Prostate gland (tissue), 2 donors: ENCODE results near the gene NCOA3. TPM values are rescaled to one million over a fixed set of nuclear protein-coding genes. Genes with fewer than 3 reads are reported as not detected.

ENCODE experiments used
- DNase-seq: peaks from one replicate; pipeline ENCODE4 v3.0.0-alpha.2; 2019; ENCODE audit warnings: low spot score
- H3K27ac ChIP-seq, 2 donors: fragments of 200-600 bp; sonication (generic); 2 replicates each; pipeline ENCODE4 v1.5.1; 2017 to 2019
- H3K27me3 ChIP-seq: fragments of 200-600 bp; sonication (generic); replicated peaks from 2 replicates; pipeline ENCODE4 v1.5.1; 2019; ENCODE audit not compliant: insufficient read depth
- H3K36me3 ChIP-seq, 2 donors: fragments of 200-600 bp; sonication (generic); 1 replicate in 1 of 2; 2 replicates in 1 of 2; pipeline versions ENCODE4 v1.5.1 to v1.8.1; 2017 to 2019
- H3K4me1 ChIP-seq: fragments of 200-600 bp; sonication (generic); replicated peaks from 2 replicates; pipeline ENCODE4 v1.5.1; 2019
- H3K4me3 ChIP-seq, 2 donors: fragments of 200-600 bp; sonication (generic); 2 replicates each; pipeline ENCODE4 v1.5.1; 2017 to 2019
- H3K9me3 ChIP-seq: fragments of 200-600 bp; sonication (generic); 2 replicates; pipeline ENCODE4 v1.5.1; 2017
- CTCF ChIP-seq, 4 experiments: fragments of 200-600 bp in 2 of 4; fragments of 450-650 bp in 2 of 4; sonication (generic) in 2 of 4; IDR thresholded peaks; 1 replicate in 3 of 4; 2 replicates in 1 of 4; pipeline ENCODE4 v1.5.1; 2016 to 2019; ENCODE audit warnings: antibody characterized with exemption in 4 of 4, mild to moderate bottlenecking in 2 of 4, moderate library complexity in 2 of 4
- POLR2A ChIP-seq: fragments of 450-650 bp; IDR thresholded peaks from one replicate; pipeline ENCODE4 v1.6.1; 2016; ENCODE audit warnings: antibody characterized with exemption, mild to moderate bottlenecking
- POLR2AphosphoS5 ChIP-seq: sonication (generic); formaldehyde crosslinking; IDR thresholded peaks from one replicate; pipeline ENCODE4 v1.6.1; 2017; ENCODE audit warnings: antibody characterized with exemption
- WGBS: methylation state at CpG from one replicate; pipeline ENCODE4 v1.1.5; 2018; 5-methylcytosine and 5-hydroxymethylcytosine counted together
- intact Hi-C: fragments of 100-400 bp; cut with DNase I; formaldehyde crosslinking; loops from one replicate; pipeline ENCODE4 v1.14.2; 2022
- total RNA-seq, 2 donors: library from RNA; depleted of rRNA; stranded (reverse); fragments of >200 nt; gene quantifications; one replicate each; pipeline ENCODE4 v1.1.0, GENCODE V29; 2016

NCOA3 gene
- total RNA-seq, 2 donors from 2014 or later = 21.6 to 35.6 TPM

GRCh38 chr20:47545499-47545898 lies 43.8 kb downstream of the NCOA3 start:
- no peak for DNase-seq
- Histone ChIP-seq H3K36me3 (no peaks in the 10 kb centered on the region), H3K9me3 (no peaks in the 10 kb centered on the region), H3K4me3 (no peak overlapping the region), H3K27me3 (no peaks in the 10 kb centered on the region), H3K4me1 (no peaks in the 10 kb centered on the region), H3K27ac (no peak overlapping the region)
- WGBS = 99% methylated on average over 4 of the region's 4 CpGs
- TF ChIP-seq CTCF (IDR thresholded peaks at IDR 0.05) = no peak
- TF ChIP-seq POLR2A = no peak
- TF ChIP-seq POLR2AphosphoS5 = no peak
- intact Hi-C loops = no loop called here

DNA sequence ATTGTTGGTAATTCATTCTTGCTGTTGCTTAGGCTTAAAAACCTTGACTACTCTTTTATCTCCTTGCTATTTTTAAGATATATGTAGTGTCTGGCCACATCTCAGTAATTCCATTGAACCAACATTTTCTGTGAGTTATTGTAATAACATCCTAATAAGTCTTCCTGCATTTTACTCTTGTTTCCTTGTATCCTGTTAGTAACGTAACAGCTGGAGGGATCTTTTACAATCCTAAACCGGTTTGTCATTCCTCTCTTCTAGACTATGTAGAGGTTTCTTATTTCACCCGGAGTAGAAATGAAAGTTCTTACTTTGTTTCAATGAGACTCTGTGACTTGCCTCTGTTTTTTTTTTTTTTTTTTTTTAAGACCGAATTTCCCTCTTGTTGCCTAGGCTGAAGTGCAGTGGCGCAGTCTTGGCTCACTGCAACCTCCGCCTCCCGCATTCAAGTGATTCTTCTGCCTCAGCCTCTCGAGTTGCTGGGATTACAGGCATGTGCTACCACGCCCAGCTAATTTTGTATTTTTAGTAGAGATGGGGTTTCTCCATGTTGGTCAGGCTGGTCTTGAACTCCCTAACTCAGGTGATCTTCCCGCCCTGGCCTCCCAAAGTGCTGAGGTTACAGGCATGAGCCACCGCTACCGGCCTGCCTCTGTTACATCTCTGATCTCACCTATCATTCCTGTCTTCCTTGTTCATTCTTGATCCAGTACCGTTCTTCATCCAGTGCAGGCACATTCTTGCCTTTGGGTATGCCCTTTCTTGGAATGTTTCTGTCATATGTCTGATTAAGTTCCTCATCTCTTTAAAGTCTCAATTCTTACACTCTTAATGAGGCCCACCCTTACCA lies 44.7 kb downstream of the NCOA3 start:
- TF ChIP-seq POLR2AphosphoS5 (peak; percentile 57), POLR2A (no peak)
- H3K36me3 ChIP-seq = no peaks in the 10 kb centered on the region
- 38% methylated on average over 13 of the region's 13 CpGs for WGBS
- H3K27ac ChIP-seq = peak overlapping the region; percentile 2 to 27
- no peaks in the 10 kb centered on the region for H3K4me1 ChIP-seq
- no peak for DNase-seq
- no peaks in the 10 kb centered on the region for H3K9me3 ChIP-seq
- intact Hi-C loops = no loop called here
- no peaks in the 10 kb centered on the region for H3K27me3 ChIP-seq
- no peak overlapping the region for H3K4me3 ChIP-seq

DNA sequence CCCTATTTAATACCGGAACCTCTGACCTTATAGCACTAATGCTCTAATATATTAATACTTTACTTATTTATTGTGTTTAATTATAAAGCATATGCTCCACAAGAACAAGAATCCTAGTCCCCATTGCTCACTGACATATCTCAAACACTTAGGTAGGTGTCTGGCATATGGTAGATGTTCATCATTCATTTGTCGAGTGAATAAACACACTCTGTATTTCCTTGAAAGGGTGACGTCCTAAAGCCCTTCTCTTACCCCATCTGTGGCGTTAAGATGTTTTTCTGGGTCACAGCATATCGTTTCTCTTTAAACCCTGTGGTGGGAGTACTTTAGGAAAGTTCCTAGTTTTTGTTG lies 45.3 kb downstream of the NCOA3 start:
- Histone ChIP-seq H3K4me1 (no peaks in the 10 kb centered on the region), H3K27ac (peak overlapping the region in 1 of 2 donors; percentile 27)
- WGBS = 89% methylated on average over 5 of the region's 5 CpGs

GRCh38 chr20:47549671-47550070 lies 48.0 kb downstream of the NCOA3 start:
- no peaks in the 10 kb centered on the region for H3K4me1 ChIP-seq
- no peak for TF ChIP-seq POLR2AphosphoS5
- no peak for TF ChIP-seq CTCF (IDR thresholded peaks at IDR 0.05)
- TF ChIP-seq POLR2A = no peak
- WGBS = 96% methylated on average over 3 of the region's 3 CpGs
- DNase-seq = no peak
- no peaks in the 10 kb centered on the region for H3K36me3 ChIP-seq
- H3K27ac ChIP-seq = no peak overlapping the region
- intact Hi-C loops = loop anchor here (10.0 kb wide), 1 partner anchor 45 kb away; the partner anchor contains the start of gene NCOA3
- H3K4me3 ChIP-seq = no peak overlapping the region
- no peaks in the 10 kb centered on the region for H3K27me3 ChIP-seq
- H3K9me3 ChIP-seq = no peaks in the 10 kb centered on the region

More for the DNA sequence above, 45.3 kb downstream of the NCOA3 start:
- Histone ChIP-seq H3K4me3 (no peak overlapping the region), H3K36me3 (no peaks in the 10 kb centered on the region), H3K27me3 (no peaks in the 10 kb centered on the region), H3K9me3 (no peaks in the 10 kb centered on the region)
- no peak for TF ChIP-seq POLR2AphosphoS5
- TF ChIP-seq POLR2A = no peak
- TF ChIP-seq CTCF (IDR thresholded peaks at IDR 0.05) = no peak
- no peak for DNase-seq
- intact Hi-C loops = no loop called here

DNA sequence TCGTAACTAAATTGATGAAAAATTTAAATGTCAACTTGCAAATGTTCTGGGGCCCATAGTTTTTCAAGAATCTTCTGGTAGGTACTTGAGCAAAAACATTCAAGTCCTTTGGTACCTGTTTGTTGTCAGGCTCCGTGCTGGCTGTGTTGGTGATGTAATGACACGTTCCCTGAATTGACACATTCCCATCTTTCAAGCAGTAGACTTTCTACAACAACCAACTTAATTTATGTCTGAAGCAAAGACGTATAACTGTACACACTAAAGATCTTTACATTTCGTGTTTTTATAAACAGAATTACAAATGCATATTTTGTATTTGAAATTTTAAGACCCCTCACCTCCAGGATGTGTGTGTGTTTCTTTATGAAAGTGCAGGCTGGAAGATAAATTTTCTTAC lies 49.5 kb downstream of the NCOA3 start:
- no peaks in the 10 kb centered on the region for H3K27me3 ChIP-seq
- 67% methylated on average over 5 of the region's 5 CpGs for WGBS
- H3K4me3 ChIP-seq = no peak overlapping the region
- no peaks in the 10 kb centered on the region for H3K4me1 ChIP-seq
- H3K27ac ChIP-seq = no peak overlapping the region
- TF ChIP-seq CTCF (IDR thresholded peaks at IDR 0.05) (no peak), POLR2AphosphoS5 (no peak), POLR2A (no peak)
- DNase-seq = no peak
- no peaks in the 10 kb centered on the region for H3K9me3 ChIP-seq
- H3K36me3 ChIP-seq = no peaks in the 10 kb centered on the region
- intact Hi-C loops = loop anchor here (10.0 kb wide), 1 partner anchor 46 kb away; the partner anchor contains the start of gene NCOA3
